Esophagus squamous epithelium (tissue), 4 donors: Measurements from ENCODE around the gene MEIS1.

Experiments used
- POLR2A ChIP-seq, 4 donors: fragments of 450-650 bp; IDR thresholded peaks; one replicate each; pipeline ENCODE4 v1.6.1; 2017; ENCODE audit warnings: antibody characterized with exemption in 4 of 4, mild to moderate bottlenecking in 4 of 4, moderate library complexity in 3 of 4
- TF ChIP-seq, protein P1 (sequence below), 6 experiments: fragments of 450-650 bp in 4 of 6; fragments of 200-600 bp in 2 of 6; sonication (generic) in 2 of 6; IDR thresholded peaks; one replicate each; pipeline ENCODE4 v1.5.1; 2016 to 2019; ENCODE audit warnings: antibody characterized with exemption in 6 of 6, mild to moderate bottlenecking in 4 of 6, moderate library complexity in 4 of 6

DNA sequence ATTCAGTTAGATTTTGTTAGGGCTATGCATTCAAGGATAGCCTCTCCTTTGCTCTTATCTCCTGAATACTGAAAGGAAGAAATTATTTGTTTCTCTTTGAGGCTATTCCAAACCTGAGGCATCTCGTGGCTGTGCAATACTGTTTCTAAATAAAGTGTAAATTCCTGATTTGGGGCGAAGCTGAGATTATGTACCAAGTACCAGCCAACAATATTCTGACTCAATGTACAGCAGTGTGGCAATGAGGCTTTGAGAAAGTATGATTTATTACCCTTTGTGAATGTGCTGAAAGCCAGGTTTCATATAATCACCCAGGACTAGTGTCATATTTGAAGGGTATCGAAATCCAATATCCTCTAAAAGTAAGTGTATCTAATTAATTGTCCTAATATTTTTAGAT lies 113.5 kb downstream of the MEIS1 start:
- TF ChIP-seq, protein P1, sequence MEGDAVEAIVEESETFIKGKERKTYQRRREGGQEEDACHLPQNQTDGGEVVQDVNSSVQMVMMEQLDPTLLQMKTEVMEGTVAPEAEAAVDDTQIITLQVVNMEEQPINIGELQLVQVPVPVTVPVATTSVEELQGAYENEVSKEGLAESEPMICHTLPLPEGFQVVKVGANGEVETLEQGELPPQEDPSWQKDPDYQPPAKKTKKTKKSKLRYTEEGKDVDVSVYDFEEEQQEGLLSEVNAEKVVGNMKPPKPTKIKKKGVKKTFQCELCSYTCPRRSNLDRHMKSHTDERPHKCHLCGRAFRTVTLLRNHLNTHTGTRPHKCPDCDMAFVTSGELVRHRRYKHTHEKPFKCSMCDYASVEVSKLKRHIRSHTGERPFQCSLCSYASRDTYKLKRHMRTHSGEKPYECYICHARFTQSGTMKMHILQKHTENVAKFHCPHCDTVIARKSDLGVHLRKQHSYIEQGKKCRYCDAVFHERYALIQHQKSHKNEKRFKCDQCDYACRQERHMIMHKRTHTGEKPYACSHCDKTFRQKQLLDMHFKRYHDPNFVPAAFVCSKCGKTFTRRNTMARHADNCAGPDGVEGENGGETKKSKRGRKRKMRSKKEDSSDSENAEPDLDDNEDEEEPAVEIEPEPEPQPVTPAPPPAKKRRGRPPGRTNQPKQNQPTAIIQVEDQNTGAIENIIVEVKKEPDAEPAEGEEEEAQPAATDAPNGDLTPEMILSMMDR (IDR thresholded peaks at IDR 0.05), result no peak
- TF ChIP-seq POLR2A (IDR thresholded peaks at IDR 0.05), result no peak
